Measurements from ENCODE around the gene ARL6IP6. TPM values are rescaled to one million over a fixed set of nuclear protein-coding genes. Genes with fewer than 3 reads are reported as not detected.
A peak's percentile ranks its signal among the peaks of the same experiment; 100 is the strongest.
"Not testable (repeated sequence)": the region's sequence is repeated elsewhere in the genome, so short reads cannot be mapped to it uniquely, and the experiment has no call there.

Gene ARL6IP6
- total and polyA plus RNA-seq, 4 donors: 19.0 to 59.5 (median 34.2) TPM

DNA sequence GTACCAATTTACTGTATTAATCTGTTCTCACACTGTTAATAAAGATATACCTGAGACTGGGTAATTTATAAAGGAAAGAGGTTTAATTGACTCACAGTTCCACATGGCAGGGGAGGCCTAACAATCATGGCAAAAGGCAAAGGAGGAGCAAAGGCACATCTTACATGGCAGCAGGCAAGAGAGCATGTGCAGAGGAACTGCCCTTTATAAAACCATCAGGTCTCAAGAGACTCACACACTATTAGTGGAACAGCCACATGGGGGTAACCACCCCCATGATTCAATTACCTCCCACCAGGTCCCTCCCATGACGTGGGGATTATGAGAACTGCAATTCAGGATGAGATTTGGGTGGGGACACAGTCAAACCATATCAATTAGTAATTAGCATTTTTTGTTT, 21.3 kb downstream of the ARL6IP6 start:
- not testable (repeated sequence) for H3K36me3 ChIP-seq (ENCODE audit: control insufficient read depth, insufficient read depth, low read length); H3K4me3 ChIP-seq (ENCODE audit: low read depth, low read length); H3K4me1 ChIP-seq (ENCODE audit: control insufficient read depth, insufficient read depth, low read length); H3K9me3 ChIP-seq (ENCODE audit: control insufficient read depth, insufficient read depth, low read length); H3K27me3 ChIP-seq (ENCODE audit: control insufficient read depth, insufficient read depth, low read length); H3K27ac ChIP-seq (ENCODE audit: low read depth, low read length); DNase-seq (ENCODE audit: low read depth in 4 of 6, low spot score in 6 of 6)
- no CpG with 5 or more reads among the region's 1 CpG for WGBS (ENCODE audit: insufficient coverage)

DNA sequence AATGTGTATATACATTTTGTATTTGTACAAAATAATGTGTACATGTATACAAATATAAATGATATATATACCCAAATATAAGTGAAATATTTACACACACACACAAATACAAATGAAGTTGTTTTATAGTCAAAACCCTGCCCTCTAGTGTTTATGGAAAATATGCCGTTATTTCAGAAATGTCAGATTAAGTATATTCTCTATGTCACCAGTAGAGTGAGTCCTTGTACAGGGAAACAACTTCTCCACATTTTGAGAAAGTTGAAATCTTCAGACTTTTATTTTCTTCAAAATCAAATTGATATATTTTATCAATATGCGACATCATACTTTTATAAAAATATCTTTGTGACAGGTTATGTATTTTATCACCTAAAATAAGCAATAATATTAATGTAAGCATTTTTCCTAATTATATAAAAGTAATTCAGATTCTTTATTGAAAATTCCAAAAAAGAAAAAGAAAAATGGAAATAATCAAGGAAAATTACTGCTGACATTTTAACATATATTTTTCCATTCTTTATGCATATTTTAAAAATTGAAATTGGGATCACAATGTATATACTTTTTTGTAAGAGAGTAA, 22.4 kb downstream of the ARL6IP6 start:
- Histone ChIP-seq H3K27ac (ENCODE audit: low read depth, low read length) (no peak overlapping the region), H3K9me3 (ENCODE audit: control insufficient read depth, insufficient read depth, low read length) (no peaks in the 10 kb centered on the region), H3K4me3 (ENCODE audit: low read depth, low read length) (no peak overlapping the region), H3K27me3 (ENCODE audit: control insufficient read depth, insufficient read depth, low read length) (no peaks in the 10 kb centered on the region), H3K4me1 (ENCODE audit: control insufficient read depth, insufficient read depth, low read length) (no peaks in the 10 kb centered on the region), H3K36me3 (ENCODE audit: control insufficient read depth, insufficient read depth, low read length) (peaks cover 4% of the 10 kb centered on the region)
- DNase-seq (ENCODE audit: low read depth in 4 of 6, low spot score in 6 of 6): peak in 3 of 6 donors; percentile 17 to 91 (median 81)
- WGBS (ENCODE audit: insufficient coverage): no CpG with 5 or more reads among the region's 2 CpGs

DNA sequence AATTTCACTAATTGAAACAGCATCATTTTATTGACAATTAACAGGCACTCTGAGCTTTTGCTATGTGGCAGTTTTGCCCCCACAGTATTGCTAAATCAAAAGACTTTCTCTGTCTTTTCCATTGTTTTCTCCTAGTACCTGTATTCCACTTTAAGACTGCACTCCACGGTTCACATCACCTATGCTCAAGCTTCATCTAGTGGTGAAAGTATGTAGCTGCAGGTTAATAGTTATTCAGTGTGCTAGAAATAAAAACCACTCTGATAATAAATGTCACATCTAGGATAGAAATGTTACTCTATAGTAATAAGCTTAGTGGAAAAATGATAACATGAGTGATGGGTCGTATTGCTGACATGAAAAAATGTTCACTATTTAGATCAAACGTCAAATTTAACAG, 24.6 kb downstream of the ARL6IP6 start:
- DNase-seq (ENCODE audit: low read depth in 4 of 6, low spot score in 6 of 6): peak in 1 of 6 donors; percentile 62
- no CpG with 5 or more reads among the region's 3 CpGs for WGBS (ENCODE audit: insufficient coverage)

DNA sequence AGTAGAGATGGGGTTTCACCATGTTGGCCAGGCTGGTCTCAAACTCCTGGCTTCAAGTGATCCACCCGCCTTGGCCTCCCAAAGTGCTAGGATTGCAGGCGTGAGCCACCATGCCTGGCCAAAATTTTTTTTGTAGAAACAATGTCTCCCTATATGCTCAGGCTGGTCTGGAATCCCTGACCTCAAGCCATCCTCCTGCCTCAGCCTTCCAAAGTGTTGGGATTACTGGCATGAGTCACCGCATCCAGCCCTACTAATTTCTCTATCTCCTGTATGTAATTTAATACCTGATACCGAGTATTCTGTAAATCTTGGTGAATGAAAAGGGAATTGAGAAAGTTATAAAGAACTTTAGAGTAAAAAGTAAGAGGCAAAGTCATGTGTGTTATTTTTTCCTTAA, 29.3 kb downstream of the ARL6IP6 start:
- H3K4me1 ChIP-seq (ENCODE audit: control insufficient read depth, insufficient read depth, low read length); DNase-seq (ENCODE audit: low read depth in 4 of 6, low spot score in 6 of 6); H3K27ac ChIP-seq (ENCODE audit: low read depth, low read length); H3K36me3 ChIP-seq (ENCODE audit: control insufficient read depth, insufficient read depth, low read length); H3K27me3 ChIP-seq (ENCODE audit: control insufficient read depth, insufficient read depth, low read length); H3K9me3 ChIP-seq (ENCODE audit: control insufficient read depth, insufficient read depth, low read length); H3K4me3 ChIP-seq (ENCODE audit: low read depth, low read length): not testable (repeated sequence)
- WGBS (ENCODE audit: insufficient coverage): 90% methylated on average over 2 of the region's 4 CpGs

More for the DNA sequence above, 24.6 kb downstream of the ARL6IP6 start:
- no peaks in the 10 kb centered on the region for H3K27me3 ChIP-seq (ENCODE audit: control insufficient read depth, insufficient read depth, low read length)
- no peak overlapping the region for H3K27ac ChIP-seq (ENCODE audit: low read depth, low read length)
- no peaks in the 10 kb centered on the region for H3K4me1 ChIP-seq (ENCODE audit: control insufficient read depth, insufficient read depth, low read length)
- no peak overlapping the region for H3K4me3 ChIP-seq (ENCODE audit: low read depth, low read length)
- H3K9me3 ChIP-seq (ENCODE audit: control insufficient read depth, insufficient read depth, low read length): no peaks in the 10 kb centered on the region
- H3K36me3 ChIP-seq (ENCODE audit: control insufficient read depth, insufficient read depth, low read length): peaks cover 7% of the 10 kb centered on the region

DNA sequence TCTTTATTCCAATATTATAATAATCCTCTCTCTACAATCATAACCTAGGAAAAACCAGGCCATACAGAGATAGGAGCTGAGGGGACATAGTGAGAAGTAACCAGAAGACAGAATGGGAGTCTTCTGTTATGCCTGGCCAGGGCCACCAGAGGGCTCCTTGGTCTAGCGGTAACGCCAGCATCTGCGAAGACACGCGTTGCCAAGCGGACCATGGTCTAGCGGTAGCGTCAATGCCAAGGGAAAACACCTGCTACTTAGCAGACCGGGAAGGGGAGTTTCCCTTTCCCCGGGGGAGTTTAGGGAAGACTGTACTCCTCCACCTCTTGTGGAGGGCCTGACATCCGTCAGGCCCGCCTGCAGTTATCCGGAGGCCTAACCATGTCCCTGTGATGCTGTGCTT, 36.6 kb downstream of the ARL6IP6 start:
- Histone ChIP-seq H3K27me3 (ENCODE audit: control insufficient read depth, insufficient read depth, low read length) (no peaks in the 10 kb centered on the region), H3K4me1 (ENCODE audit: control insufficient read depth, insufficient read depth, low read length) (no peaks in the 10 kb centered on the region), H3K27ac (ENCODE audit: low read depth, low read length) (no peak overlapping the region), H3K4me3 (ENCODE audit: low read depth, low read length) (no peak overlapping the region), H3K9me3 (ENCODE audit: control insufficient read depth, insufficient read depth, low read length) (no peaks in the 10 kb centered on the region), H3K36me3 (ENCODE audit: control insufficient read depth, insufficient read depth, low read length) (peaks cover 9% of the 10 kb centered on the region)
- WGBS (ENCODE audit: insufficient coverage): 89% methylated on average over 13 of the region's 13 CpGs
- DNase-seq (ENCODE audit: low read depth in 4 of 6, low spot score in 6 of 6): peak in 1 of 6 donors; percentile 49

DNA sequence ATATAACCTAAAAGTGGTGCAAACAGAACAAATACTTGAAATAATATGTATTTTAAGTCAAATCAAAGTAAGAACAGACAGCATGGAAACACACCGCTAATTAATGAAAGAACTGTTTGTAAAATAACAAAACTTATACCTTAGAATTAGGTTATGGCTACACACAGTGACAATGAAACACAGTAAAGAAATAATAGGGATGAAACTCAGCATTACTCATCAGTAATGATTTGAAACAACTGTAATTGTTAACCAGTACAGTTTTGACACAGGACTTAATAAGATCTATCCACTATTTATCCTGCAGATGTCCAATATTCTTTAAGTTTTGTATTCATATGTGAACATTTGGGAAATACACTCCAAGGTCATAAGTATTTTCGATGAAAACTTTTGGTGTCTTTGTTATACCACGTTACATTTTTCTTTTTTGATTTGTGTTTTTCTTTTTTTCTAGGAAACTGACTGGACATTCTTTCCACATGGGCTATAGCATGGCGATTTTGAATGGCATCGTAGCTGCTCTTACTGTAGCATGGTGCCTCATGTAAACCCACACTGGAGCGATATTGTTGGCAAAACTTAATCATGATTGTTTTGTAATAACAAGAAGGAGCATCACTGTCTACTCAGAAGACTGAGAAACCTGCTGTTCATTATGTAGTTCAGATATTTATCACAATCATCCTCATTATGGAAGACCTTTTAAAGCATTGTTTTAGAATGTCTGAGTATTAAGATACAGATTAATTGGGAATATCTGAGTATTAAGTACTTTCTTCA, 41.1 kb downstream of the ARL6IP6 start:
- H3K4me1 ChIP-seq (ENCODE audit: control insufficient read depth, insufficient read depth, low read length): no peaks in the 10 kb centered on the region

DNA sequence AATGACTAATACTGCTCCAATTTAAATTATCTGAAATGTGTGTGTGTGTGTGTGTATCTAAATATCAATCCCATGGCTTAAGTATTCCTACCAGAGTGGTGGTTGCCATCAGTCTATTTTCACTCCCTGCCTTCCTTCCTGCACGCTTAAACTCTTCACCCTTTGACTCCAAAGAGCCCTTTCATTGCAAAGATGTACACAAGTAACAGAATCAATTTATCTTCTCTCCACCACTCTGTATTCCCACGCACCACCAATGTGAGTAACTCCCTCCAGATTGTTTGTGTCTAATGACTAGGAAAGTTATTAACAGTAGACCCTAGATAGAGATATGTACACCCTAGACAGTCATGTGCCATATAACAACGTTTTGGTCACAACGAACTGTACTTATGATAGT, 42.8 kb downstream of the ARL6IP6 start:
- 50% methylated on average over 1 of the region's 4 CpGs for WGBS (ENCODE audit: insufficient coverage)
- H3K27ac ChIP-seq (ENCODE audit: low read depth, low read length): no peak overlapping the region
- no peaks in the 10 kb centered on the region for H3K36me3 ChIP-seq (ENCODE audit: control insufficient read depth, insufficient read depth, low read length)
- no peak overlapping the region for H3K4me3 ChIP-seq (ENCODE audit: low read depth, low read length)
- peak in 1 of 6 donors; percentile 22 for DNase-seq (ENCODE audit: low read depth in 4 of 6, low spot score in 6 of 6)
- H3K27me3 ChIP-seq (ENCODE audit: control insufficient read depth, insufficient read depth, low read length): no peaks in the 10 kb centered on the region
- no peaks in the 10 kb centered on the region for H3K9me3 ChIP-seq (ENCODE audit: control insufficient read depth, insufficient read depth, low read length)
- H3K4me1 ChIP-seq (ENCODE audit: control insufficient read depth, insufficient read depth, low read length): no peaks in the 10 kb centered on the region

More for the DNA sequence above, 41.1 kb downstream of the ARL6IP6 start:
- no peaks in the 10 kb centered on the region for H3K9me3 ChIP-seq (ENCODE audit: control insufficient read depth, insufficient read depth, low read length)
- H3K36me3 ChIP-seq (ENCODE audit: control insufficient read depth, insufficient read depth, low read length): peaks cover 6% of the 10 kb centered on the region
- H3K27ac ChIP-seq (ENCODE audit: low read depth, low read length): no peak overlapping the region
- no peak overlapping the region for H3K4me3 ChIP-seq (ENCODE audit: low read depth, low read length)
- WGBS (ENCODE audit: insufficient coverage): no CpG with 5 or more reads among the region's 6 CpGs
- no peak for DNase-seq (ENCODE audit: low read depth in 4 of 6, low spot score in 6 of 6)
- no peaks in the 10 kb centered on the region for H3K27me3 ChIP-seq (ENCODE audit: control insufficient read depth, insufficient read depth, low read length)

DNA sequence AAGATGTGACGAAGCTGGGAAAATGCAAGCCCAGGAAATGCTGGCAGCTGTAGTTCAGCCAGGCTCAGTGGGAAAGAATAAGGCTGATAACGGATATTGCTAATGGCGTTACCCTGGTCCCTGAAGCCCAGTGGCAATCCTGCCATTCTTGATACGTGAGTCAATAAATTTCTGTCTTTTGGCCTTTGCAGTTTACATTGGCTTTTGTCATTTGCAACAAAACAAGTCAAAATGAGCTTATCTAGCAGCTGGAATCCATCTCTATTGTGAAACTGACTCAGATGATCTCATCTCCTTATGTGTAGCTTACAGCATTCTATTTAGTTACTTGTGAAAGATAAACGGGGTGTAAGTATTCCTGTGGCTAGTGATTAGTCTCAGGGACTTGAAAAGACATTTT, 43.8 kb downstream of the ARL6IP6 start:
- no peak overlapping the region for H3K27ac ChIP-seq (ENCODE audit: low read depth, low read length)
- no peaks in the 10 kb centered on the region for H3K9me3 ChIP-seq (ENCODE audit: control insufficient read depth, insufficient read depth, low read length)
- no peaks in the 10 kb centered on the region for H3K4me1 ChIP-seq (ENCODE audit: control insufficient read depth, insufficient read depth, low read length)
- no peak overlapping the region for H3K4me3 ChIP-seq (ENCODE audit: low read depth, low read length)
- no peaks in the 10 kb centered on the region for H3K36me3 ChIP-seq (ENCODE audit: control insufficient read depth, insufficient read depth, low read length)
- WGBS (ENCODE audit: insufficient coverage): 43% methylated on average over 4 of the region's 5 CpGs
- no peaks in the 10 kb centered on the region for H3K27me3 ChIP-seq (ENCODE audit: control insufficient read depth, insufficient read depth, low read length)
- DNase-seq (ENCODE audit: low read depth in 4 of 6, low spot score in 6 of 6): peak in 2 of 6 donors; percentile 27 to 67

DNA sequence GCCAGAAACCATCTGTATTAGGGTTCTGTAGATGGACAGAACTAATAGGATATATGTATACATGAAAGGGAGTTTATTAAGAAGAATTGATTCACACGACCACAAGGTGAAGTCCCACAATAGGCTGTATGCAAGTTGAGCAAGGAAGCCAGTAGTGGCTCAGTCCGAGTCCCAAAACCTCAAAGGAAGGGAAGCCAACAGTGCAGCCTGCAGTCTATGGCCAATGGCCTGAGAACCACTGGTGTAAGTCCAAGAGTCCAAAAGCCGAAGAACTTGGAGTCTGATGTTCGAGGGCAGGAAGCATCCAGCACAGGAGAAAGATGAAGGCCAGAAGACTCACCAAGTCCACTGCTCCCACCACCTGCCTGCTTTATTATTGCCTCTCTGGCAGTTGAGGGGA, 44.8 kb downstream of the ARL6IP6 start:
- H3K4me1 ChIP-seq (ENCODE audit: control insufficient read depth, insufficient read depth, low read length); DNase-seq (ENCODE audit: low read depth in 4 of 6, low spot score in 6 of 6); H3K27me3 ChIP-seq (ENCODE audit: control insufficient read depth, insufficient read depth, low read length); H3K27ac ChIP-seq (ENCODE audit: low read depth, low read length); H3K4me3 ChIP-seq (ENCODE audit: low read depth, low read length); H3K36me3 ChIP-seq (ENCODE audit: control insufficient read depth, insufficient read depth, low read length); H3K9me3 ChIP-seq (ENCODE audit: control insufficient read depth, insufficient read depth, low read length): not testable (repeated sequence)
- 91% methylated on average over 3 of the region's 4 CpGs for WGBS (ENCODE audit: insufficient coverage)

DNA sequence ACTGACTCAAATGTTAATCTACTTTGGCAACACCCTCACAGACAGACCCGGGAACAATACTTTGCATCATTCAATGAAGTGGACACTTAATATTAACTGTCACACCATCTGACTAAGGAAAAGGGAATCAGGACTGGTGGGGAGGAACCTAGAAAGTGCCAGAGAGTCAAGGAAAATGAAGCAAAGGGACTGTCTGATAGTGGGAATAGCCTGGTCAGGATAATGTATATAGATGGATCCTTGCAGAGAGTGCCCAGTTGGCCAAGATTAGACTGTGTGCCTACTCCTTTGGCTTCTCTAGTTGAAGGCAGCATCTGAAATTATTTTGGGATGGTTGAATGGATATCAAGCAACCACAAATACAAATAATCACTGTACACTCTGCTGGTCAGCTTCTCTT, 45.2 kb downstream of the ARL6IP6 start:
- no CpG with 5 or more reads among the region's 1 CpG for WGBS (ENCODE audit: insufficient coverage)
- no peak overlapping the region for H3K4me3 ChIP-seq (ENCODE audit: low read depth, low read length)
- H3K36me3 ChIP-seq (ENCODE audit: control insufficient read depth, insufficient read depth, low read length): no peaks in the 10 kb centered on the region
- no peak overlapping the region for H3K27ac ChIP-seq (ENCODE audit: low read depth, low read length)
- no peaks in the 10 kb centered on the region for H3K27me3 ChIP-seq (ENCODE audit: control insufficient read depth, insufficient read depth, low read length)
- no peaks in the 10 kb centered on the region for H3K9me3 ChIP-seq (ENCODE audit: control insufficient read depth, insufficient read depth, low read length)
- no peaks in the 10 kb centered on the region for H3K4me1 ChIP-seq (ENCODE audit: control insufficient read depth, insufficient read depth, low read length)
- DNase-seq (ENCODE audit: low read depth in 4 of 6, low spot score in 6 of 6): no peak

All from spinal cord (tissue), 10 donors.